T follicular helper cell (primary cell): ENCODE results near the gene AKAP11.

Experiments
- DNase-seq: peaks from one replicate; pipeline ENCODE4 v3.0.0-alpha.2; 2020; ENCODE audit warnings: low read depth

AKAP11 gene

DNA sequence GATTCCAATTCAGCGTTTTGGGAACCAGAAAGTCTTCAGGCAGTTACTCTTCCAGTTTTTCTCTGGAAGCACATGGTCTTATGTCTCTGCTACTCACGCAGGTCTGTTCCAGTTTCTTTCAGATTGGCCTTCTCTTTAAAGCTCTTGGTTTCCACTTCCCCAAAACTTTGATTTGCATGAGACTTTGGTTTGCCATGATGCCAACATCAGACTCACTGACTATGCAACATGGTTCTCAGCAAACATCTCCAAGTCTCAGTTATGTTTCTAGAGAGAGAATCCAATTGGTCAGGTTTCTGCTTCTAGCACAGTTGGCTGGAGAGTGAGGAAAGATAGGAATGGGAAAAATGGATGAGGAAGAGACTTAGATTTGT lies 3.1 kb downstream of the AKAP11 start:
- DNase-seq = no peak

DNA sequence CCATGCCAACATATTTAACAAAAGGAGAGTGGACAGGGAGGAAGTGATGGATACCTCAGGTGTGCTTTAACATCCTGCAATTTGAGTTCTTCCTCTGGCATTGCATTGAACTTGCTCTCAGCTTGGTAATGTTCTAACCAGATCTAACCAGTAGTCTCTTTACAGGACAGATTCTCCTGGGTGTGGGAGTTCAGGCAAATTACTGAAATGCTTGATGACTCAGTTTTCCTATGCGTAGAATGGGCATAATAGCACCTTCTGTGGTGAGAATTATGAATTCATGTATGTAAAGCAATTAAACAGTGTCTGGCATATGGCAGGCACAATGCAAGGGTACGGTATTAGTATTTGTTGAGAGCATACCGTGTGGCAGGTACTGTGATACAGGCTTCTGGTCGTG lies 3.6 kb downstream of the AKAP11 start:
- DNase-seq = no peak

DNA sequence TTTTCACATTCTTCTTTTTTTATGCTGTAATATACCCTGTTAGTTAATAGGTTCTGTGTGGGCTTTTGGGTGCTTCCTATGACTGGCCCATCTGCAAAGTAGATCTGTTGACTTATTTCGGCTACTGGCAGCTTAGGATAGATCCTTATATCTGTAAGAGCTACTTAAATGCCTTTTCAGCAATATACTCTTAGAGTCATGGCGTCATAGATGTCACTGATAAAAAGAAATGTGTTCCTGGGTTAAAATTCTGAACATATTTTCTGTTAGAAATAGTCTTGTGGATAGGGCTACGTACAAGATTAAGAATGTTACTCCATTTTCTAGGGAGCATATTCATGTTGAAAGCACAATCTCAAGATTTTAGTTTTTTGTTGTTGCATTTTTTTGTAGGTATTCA lies 4.7 kb downstream of the AKAP11 start:
- DNase-seq = no peak

DNA sequence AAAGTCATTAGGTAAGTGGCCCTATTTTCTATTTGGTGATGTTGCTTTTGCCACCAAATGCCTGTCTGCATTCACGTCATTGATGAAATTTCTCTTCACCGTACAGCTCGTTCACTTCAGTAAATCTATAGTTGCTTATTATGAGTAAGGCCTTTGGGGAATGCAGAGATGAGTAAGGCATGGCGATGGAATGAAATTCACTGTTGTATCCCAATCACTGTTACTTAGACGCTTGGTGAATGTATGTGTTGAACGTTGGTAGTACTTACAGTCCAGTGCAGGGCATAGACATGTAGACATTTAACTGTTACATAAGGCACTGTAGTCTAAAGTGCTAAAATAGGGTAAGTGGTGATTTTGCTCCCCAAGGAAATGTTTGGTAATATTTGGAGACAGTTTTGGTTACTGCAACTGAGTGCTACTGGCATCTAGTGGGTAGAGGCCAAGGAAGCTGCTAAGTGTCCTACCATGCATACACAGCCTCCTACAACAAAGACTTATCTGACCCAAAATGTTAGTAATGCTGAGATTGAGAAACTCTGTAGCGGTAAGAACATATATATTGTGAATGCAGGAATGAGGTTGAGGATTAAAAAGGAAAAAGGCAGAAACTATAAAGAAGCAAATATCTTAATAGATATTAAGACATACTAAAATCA lies 5.8 kb downstream of the AKAP11 start:
- DNase-seq = no peak

DNA sequence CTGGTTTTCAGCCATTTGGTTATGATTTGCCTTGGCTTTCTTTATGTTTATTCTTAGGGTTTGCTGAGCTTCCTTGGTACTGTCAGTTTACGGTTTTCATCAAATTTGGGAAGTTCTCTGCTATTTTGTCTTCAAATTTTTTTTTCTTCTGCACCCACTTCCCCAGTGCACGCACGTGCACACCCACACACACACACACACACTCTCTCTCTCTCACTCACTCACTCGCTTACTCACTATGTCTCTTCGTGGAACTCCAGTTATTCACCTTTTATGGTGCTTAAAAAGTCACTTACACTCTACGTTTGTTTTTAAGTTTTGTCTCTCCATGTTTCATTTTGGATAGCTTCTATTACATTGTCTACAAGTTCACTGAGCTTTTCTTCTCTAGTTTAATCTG lies 7.1 kb downstream of the AKAP11 start:
- no peak for DNase-seq

DNA sequence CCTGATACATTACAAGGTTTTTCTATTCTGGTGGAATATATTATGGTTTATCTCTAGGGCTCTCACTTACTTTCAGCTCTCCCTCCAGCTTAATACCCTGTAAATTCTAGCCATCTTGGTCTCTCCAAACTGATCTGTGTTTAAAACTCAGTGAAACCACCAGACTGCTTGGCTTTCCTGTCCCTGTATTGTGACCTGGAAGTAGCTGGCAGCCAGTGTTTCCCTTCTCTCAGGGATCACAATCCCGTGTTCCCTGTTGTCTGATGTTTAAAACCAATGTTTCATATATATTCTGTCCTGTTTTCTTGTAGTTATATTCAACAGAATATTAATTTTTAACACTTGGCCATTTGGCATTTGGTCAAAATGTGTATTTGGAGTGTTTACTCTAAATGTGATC lies 8.0 kb downstream of the AKAP11 start:
- DNase-seq = no peak

DNA sequence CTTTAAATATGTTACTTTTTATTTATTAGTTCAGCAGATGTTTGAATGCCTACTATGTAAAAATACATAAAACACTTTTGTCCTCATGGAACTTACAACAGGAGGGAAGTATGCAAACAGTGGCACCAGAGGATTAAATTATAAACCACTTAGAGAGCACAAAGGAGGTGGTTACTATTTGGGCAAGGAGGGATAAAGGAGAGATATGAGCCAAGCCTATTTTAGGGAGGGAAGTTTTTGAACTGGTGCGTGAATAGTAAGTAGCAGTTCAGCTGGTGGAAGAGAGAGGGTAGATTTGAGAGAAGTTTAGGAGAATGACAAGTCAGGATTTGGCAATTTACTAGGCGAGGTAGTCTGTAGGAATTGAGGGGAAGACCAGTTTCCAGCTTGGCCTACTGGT lies 8.6 kb downstream of the AKAP11 start:
- no peak for DNase-seq

DNA sequence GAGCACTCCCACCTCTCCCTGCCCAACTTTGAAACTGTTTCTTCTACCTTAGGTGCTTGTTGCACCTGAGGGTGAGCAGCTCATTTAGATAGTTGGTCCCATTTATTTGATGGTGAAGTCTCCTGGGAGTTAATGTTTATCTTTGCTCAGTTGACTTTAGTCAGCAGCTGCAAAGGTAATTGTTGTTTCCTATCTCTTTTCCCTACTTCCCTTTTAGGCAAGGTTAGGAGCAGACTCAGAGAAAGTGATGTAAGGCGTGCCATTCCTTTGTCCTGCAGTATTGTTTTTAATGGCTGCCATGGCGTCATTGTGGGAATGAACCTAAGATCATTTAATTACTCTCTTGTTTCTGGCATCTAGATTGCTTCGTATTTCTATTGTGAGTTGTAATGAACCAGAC lies 11.6 kb downstream of the AKAP11 start:
- DNase-seq = no peak

DNA sequence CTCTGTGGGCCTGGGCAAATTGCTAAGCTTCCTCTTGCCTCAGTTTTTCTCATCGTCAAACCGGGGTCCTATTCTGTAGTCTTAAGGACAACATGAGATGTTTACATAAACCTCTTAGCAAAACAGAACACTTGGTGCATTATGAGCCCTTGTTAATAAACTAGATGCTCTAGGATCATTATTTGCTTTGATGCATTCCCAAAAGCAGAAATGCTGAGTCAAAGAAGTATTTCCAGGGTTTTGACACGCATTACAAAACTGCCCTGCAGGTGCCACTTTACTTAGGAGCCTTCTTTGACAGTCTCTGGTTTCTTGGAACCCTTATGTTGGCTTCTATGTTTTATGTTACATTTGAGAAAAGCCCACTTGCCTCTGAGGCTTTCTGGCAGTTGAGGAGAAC lies 12.1 kb downstream of the AKAP11 start:
- no peak for DNase-seq

DNA sequence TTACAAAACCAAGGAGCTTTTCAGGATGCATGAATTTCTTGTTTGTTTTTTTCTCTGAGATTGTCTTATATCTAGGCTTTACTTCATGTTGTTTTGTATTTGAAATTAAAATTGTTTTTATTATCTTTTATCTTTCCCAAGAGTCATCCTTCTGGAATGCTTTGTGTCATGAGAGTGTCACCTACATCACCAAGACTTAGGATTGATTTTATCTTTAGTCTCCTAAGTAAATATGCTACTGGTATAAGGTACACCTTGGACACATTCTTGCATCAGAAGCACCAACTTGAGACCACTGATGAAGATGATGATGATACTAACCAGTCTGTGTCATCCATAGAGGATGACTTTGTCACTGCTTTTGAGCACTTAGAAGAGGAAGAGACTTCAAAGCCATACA lies 26.4 kb downstream of the AKAP11 start:
- DNase-seq = no peak

DNA sequence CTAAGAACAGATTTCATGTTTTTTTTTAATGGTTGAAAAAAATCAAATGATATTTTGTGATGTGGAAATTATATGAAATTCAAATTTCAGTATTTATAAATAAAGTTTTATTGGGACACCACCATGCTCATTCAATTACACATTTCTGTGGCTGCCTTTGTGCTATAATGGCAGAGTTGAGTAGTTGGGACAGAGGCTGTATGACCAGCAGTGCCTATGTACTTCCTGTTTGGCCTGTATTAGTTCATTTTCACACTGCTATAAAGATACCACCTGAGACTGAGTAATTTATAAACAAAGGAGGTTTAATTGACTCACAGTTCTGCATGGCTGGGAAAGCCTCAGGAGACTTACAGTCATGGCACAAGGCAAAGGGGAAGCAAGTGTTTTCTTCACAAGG lies 33.6 kb downstream of the AKAP11 start:
- no peak for DNase-seq

DNA sequence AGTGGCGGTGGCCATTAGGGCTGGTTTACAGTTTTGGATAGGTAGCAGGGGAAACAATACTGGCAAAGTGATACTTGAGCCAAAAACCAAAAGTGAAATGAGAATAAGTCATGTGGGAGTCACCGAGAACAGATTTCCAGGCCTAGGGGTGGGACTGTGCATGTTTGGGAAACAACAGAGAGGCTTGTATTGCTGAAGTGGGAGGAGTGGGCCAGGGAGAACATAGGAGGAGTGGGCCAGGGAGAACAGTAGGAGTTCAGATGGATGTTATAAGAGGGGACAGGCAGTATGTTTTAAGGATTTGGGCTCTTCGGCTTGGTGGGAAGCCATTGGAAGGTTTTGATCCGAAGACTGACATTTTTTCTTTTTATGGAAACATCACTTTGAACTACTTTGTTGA lies 35.5 kb downstream of the AKAP11 start:
- no peak for DNase-seq

DNA sequence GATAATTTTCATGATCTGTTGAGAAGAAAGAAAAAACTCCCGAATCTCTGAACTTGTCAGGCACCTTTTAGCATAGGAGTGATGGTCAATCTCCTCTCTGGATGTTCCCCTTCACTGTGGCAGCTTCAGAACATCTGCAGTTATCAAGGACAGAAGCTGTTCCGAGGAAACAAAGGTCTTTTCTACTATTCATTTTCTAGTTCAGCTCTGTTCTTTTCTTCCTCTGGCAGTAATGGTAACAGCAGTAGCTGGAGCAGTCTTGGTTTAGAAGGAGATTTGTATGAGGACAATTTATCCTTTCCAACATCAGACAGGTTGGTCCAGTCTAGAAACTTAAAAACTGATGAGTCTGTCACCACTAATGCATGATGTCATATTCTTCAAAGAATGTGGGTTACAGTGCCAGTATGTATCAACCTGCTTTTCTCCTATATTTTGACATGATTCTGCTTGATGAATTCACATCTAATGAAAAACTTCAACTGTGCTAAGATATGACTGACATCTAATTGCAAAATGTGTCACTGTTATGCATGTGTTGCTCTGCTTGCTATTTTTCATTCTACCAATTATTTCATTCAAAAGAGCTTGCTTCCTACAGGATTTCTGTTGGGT lies 41.0 kb downstream of the AKAP11 start:
- no peak for DNase-seq

DNA sequence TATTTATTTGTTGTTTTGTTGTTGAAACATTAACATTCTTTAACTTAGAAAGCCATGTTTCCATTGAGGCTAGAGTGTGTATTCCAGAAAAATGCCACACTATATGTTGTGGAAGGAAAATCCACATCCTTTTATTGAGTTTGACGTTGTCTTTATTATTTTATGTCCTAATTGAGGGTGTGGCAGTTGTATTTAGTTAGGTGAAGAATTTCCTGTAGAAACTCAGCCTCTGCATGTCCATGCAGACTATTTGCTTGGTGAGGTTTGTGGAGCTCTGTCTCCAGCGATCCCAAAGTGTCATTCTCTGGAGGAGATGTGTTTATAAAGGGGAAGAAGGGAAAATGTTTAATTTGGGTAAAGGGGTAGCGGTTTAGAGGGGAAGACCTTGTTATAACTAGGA lies 46.6 kb downstream of the AKAP11 start:
- no peak for DNase-seq

DNA sequence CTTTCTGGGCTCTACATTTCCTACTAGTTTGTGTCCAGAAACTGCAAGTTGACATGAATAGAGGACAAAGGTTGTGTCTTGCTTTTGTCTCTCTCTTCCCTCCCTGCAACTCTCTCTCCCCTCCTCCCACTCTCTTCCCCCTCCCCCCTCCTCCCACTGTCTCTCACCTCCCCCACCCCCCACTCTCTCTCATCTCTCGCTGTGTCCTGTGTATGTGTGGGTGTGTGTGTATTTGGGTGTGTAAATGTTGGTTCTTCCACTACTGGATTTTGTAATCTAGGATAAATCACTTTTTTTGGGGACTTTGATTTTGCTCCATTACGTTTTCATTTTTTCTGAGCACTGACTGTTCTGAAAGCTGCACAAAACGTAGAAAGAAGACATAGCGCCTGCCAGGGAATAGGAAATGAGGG lies 48.4 kb downstream of the AKAP11 start:
- DNase-seq = no peak

DNA sequence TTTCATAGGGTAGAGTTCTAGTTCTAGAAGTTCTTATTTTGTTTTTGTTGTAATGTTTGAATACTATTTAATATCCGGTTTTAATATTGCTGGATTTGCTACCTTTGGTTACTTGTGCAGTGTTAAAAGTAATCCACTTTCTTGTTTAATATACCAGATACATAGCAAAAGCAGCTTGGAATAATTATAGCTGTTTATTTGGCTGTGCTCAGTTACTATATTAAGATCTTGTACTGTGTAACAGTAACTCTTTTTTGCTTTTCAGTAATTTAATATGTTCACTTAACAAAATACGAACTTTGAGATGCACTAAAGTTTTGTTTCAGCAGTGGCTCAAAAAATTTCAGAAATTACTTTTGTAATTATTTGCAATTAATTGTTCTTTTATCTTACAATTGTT lies 50.9 kb downstream of the AKAP11 start:
- no peak for DNase-seq

DNA sequence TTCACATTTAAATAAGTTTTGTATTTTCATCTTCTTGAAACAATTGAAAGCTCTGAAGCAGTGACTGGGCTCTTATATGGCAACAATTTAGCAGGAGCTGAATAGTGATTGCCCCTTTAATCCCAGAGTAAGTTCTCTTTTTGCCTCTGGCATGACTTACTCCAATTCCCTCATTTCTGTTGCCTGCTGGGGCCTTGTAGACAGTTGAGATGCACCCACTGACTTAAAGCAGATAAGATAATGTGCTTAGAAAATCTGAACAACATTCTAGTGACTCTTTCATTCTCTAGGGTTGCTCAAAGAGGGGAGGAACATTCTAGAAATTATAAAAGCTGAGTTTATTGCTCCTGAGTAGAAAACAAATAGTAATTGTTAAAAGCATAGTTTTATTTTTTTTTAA lies 52.8 kb downstream of the AKAP11 start:
- no peak for DNase-seq

DNA sequence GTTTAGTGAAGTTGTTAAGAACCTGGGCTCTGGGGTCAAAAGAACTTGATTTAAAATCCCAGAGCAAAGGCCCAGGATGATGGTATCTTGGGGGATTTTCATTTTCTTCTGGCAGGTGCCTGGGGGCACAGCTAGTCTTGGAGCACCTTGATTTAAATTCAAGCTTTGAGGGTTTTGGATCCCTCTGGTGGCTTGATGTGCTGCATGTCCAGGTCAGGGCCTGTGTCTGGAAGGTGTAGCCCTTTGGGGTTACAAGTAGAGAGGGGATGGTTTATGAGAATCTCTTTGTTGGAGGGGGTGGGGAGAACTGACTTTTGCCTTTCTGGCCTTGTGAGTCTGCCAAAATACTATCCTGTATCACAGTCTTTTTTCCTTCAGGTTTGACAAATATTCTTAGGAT lies 55.8 kb downstream of the AKAP11 start:
- no peak for DNase-seq

DNA sequence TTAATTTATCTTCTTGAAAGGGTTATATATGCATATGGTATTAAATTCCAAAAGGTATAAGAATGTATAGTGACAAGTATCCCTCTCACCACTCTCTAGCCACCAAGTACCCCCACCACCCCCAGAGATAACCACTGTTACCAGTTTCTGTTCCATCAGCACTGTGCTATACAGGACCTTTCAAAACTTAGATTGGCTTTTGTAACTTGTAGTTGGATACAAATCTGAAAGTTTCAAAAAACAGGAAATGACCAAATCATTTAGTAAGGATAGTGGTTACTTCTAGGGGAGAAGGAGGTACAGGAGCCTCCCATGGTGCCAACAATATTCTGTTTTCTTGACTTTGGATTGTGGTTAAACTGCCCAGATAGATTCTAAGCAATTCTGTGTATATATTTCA lies 56.7 kb downstream of the AKAP11 start:
- no peak for DNase-seq

DNA sequence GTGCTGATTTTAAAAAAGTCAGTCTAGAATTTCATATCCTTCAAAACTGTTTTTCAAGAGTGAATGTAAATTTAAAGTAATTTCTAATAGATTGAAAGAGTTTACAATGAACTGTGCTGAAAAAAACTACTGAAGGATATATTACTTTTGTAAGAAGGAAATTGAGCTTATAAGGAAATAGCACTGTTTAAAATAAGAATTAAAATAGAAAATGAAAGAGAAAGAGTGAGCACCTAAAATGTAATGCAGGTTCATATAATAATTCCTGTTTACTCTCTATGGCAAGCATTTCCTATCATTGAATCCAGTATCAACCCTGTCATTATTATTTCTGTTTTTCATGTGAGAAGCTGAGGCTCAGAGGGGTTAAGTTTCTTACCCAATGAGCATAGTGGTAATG lies 57.3 kb downstream of the AKAP11 start:
- DNase-seq = no peak

DNA sequence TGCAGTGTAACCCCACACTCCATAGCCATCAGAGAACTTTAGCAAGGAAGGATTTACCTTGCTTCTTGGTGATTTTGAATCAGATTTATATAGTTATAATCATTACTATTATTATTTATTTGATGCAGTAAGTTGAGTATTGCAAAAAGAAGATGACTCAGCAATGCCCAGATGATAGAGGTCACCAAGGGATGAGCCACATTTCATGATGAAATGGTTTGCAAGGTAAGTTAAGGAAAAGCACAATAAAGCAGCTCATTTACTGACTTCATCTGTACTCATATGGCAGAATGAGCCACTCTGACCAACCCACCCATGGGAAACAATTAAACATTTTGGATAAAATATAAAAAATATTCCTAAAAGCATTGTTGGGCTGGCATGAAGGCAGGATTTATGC lies 59.1 kb downstream of the AKAP11 start:
- DNase-seq = no peak

DNA sequence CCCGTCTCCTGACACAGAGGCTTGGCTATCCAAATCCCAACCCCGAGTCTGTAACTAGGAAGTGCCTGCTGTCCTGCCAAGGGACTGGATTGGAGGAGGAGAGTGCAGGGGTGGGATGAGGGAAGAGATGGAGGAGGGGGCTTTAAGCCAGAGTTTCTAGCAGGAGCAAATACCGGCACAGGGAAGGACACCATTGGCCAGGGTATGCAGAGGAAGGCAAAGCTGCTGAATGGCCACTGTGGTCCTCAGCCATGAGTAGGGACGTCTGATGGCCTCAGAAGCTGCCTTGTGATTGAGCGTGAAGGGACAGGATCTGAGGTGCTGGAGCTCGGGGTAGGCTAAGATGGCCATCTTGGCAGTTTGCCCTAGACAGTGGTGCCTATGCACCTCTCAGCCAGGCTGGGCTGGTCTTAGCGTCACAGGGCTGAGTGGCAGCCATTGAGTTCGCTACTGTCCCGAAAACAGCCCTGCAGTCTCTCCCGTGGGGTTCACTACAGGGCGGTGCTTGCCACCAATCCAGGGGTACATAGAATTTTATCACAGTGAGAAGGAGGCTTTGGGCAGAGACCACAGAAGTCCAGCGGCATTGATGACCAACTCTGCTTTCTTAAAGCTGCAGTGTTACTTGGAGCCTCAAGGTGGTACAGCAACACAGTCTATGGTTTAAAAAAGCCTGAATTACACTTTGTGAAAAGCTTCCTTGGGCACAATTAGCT lies 61.8 kb downstream of the AKAP11 start:
- DNase-seq = no peak

DNA sequence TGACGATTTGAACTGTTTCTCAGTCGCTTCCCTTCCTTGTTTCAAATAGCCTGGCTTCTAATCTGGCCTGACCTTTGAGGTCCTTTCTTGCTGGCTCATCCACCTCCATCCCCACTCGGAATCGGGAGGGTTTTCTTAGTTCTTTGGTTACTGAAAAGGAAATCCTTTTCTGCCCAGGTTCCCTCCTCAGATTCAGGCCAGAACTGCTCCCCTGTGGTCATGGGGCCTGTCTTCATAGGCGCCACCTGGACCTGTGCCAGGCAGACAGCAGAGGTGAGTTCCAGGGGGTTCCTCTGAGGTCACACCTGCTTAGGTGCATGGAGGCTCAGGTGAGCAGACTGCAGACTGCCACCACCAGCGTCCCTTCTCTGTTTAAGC lies 62.4 kb downstream of the AKAP11 start:
- no peak for DNase-seq
